GM18909 (cell line): ENCODE data around the gene TMCC2.

ENCODE experiments used
- ATAC-seq: cut with Tn5 transposase; IDR thresholded peaks from one replicate; pipeline ENCODE4 v1.9.1; 2021; ENCODE audit warnings: mild to moderate bottlenecking; ENCODE audit not compliant: unreplicated experiment, poor library complexity

TMCC2 gene

DNA sequence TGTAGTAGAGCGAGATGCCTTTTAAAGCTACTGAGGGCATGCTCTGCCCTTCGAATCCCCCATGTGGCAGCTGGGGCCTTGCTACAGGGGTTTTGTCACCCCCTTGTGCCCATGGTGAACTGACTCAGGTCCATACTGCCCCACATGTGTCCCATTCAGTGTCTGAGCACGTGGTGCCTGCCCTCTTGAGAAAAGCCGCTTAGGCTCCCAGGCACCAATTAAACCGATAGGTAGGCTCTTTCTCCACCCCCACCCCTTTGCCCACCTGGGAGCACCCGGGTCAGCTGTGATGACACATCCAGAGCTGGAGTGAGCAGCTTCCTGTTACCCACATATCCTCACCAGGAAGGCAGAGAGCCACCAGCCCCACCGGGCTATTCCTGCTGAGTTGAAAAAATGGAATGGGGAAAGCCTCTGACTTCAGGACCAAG is 30.5 kb downstream of the TMCC2 start:
- ATAC-seq = no peak

DNA sequence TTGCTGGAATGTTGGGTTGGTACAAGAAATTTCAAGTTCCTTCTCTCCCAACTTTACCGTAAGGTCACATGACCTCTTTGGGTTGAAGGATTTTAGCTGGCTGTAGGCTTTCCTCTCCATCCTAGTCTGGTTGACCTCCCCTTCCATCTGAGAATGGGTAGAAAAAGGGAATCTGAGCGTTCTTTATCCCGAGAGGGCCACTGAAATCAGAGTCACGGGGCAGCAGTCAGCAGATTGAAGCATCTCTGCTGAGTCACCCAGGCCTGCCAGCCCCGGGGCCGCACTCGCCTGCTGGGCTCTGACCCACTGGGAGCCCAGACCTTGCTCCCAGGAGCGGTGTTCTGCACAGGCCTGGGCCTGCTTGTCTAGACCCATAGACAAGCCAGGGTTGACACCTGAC is 31.0 kb downstream of the TMCC2 start:
- ATAC-seq = no peak

DNA sequence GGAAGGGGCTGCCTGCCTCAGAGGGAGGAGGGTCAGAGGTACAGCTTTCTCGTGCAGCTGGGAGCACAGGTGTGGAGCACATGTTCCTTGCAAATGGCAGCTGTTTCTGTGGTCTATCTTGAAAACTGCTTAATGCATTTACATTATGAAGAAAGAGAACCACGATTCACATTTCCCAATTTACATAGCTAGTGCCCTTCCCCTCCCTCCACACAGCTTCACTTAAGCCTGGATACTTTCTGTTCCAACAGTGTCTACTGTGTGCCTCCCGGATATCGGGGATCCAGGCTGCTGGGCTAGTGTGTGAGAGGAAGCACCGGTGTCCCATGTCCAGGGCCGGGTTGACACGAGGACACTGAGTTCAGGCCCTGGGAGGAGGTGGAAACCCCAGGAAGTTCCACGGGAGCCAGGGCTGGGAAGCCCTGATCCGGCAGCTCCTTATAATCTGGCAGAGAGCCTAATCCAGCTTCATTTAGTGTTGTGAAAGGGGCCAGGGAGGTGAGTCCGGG is 31.6 kb downstream of the TMCC2 start:
- no peak for ATAC-seq

DNA sequence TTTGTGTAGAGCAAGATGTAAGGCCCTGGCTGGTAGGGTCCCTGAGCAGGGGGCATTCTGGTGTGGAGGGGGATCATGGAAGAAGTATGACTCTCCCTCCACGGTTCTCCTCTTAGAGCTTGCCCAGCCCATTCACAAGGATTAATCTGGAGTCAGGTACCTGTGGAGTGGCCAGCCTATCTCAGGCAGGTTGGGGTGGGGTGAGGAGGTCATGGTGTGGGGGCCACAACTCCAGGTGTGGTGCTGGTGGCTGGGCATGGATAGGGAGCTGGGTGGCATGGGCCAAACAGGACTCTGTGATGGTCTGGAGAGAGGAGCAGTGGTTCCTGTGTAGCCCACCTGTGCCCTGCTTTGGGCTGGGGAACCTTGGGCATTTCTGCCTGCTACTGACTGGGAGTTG is 32.3 kb downstream of the TMCC2 start:
- ATAC-seq = no peak

DNA sequence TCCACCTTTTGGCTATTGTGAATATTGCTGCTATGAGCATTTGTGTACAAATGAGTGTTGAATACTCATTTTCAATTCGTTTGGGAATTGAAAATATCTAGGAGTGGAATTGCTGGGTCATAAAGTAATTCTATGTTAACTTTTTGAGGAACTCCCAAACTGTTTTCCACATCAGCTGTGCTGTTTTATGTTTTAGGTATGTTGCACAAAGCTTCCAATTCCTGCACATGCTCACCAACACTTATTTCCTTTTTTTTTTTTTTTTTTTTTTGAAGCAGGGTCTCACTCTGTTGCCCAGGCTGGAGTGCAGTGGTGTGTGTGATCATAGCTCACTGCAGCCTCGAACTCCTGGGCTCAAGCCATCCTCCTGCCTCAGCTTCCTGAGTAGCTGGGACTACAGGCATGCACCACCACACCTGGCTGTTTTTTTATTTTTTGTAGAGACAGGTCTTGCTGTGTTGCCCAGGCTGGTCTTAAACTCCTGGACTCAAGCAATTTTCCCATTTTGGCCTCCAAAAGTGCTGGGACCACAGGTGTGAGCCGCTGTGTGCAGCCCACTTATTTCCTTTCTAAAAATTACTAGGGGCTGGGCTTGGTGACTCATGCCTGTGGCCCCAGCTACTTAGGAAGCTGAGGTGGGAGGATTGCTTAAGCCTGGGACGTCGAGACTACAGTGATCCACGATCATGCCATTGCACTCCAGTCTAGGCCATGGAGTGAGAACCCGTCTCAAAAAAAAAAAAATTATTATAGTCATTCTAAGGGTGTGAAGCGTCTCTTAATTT is 33.4 kb downstream of the TMCC2 start:
- no peak for ATAC-seq

DNA sequence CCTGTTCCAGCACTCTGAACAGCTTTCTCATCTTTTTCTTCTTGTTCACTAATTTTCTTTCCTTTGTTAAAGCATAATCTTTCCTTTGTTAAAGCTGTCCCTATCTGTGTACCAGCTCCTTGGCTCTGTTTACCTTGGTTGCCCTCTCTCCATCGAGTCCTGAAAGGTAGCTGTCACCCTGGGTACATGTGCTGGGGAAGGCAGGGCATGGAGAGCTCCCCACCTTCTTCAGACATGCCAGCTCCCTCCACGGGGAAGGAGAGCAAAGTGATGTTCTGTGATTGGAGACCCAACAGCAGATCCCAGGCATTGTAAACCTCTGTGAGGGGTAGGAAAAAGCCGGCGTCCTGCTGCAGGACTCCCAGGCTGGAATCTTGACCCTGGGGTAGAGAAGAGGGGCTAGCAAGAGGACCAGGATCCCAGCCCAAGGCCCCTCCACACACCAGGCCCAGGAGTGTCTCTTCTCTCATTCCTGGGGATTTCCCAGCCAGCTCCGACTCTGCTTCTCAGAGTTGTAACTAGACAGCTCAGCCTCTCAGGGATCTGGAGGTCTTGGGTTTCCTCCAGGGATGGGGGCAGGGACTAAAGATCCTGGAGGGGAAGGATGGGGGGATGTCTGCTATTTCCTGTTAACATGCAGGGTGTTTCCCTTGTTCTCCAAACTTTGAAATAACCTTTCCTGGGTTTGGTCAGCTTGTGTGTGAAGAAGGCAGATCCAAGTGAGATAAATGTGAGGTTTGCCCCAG is 34.4 kb downstream of the TMCC2 start:
- no peak for ATAC-seq

DNA sequence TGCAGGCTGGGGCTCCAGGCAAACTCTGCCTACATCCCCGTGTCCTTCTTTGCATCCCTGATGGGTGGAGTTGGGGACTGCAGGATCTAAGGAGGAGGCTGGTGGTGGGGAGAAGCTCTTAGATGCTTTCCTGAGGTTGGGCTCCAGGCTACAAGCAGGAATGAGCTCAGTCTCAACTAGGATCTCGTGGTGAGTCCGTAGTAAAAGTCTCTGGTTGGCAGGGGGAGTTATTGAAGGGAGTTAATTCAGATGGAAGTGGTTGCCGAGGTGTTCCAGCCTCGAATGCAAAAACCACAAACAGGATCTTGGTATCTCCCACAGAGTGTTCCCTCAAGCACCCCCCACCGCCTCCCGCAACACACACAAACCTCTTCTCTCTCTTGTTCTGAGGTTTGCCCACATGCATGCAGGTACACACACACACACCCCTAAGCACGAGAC is 35.0 kb downstream of the TMCC2 start:
- ATAC-seq = no peak

DNA sequence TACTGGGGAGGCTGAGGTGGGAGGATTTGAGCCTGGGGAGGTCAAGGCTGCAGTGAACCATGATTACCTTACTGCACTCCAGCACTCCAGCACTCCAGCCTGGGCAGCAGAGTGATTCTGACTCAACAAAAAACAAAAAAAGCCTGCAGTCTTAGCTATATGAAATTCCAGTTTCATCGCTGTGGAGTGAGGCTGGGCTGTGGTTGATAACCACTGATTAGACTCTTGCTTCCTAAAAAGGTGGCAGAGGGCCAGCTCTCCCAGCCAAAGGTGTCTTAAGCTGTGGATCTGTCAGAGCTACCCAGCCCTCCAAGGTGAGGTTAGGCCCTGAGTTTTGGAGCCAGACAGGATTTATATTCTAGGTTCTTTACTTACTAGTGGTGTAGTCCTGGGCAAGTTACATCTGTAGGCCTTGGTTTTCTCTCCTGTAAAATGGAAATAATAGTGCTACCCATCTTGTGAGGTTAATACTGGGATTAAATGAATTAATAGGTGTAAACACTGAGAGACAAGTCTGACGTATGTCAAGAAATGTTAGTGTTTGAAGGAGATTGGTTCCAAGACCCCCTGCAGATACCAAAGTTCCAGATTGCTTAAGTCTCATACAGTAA is 35.9 kb downstream of the TMCC2 start:
- no peak for ATAC-seq

DNA sequence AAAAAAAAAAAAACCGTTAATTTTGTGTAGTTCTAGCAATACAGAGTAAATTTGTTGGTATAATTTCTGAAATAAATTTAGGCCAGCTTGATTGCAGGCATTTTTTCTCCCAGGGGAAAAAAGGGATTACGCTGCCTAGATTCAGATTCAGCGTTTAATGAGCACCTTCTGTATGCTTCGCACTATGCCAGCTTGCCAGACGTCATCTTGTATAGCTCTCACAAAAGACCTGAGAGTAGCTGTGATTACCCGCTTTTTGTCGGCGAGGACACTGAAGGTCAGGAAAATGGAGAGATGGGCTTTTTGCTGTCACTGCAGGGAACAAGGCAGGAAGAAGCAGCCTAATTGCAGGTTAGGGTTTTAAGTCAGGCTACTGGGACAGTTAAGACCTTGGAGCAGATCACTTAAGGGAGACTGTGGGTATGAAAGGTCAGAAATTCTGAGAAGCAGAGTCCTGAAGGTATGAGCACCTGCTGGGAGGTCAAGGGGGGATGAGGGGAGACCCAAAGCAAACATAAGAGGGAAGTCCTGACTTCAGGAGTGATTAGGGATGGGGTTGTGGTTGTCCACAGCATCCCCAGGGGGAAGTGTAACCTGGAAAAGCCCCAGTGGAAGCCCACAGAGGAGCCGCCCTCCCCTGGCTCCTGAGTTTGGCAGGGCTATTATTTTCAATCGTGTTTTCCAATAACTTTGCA is 39.0 kb downstream of the TMCC2 start:
- no peak for ATAC-seq

DNA sequence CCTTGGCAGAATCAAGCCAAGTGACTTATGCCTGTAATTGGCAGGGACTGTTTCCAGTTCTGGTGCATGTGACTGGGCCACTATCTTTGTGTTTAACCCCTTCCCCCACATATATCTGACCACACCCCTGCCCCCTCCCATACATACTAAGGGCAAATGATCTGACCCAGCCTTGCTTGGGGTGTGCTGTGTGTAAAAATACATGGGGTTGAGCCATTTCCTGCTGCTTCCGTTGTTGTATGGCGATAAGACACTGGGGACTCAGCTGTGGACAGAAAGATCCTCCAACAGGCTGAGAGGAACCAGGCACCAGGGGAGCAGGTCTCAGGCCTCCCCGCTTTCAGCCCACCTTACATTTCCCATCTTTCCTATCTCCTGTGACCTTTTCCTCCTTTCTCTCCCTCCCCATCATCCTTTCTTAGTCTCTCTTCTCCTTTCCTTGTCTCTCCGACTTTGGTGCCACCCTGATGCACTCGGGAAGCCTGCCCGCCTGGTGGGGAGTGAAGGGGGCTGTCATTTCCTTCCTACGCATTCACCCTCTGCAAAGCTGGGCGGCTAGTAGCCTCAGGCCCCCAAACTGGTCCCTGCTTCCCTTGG is 39.7 kb downstream of the TMCC2 start:
- ATAC-seq = no peak

DNA sequence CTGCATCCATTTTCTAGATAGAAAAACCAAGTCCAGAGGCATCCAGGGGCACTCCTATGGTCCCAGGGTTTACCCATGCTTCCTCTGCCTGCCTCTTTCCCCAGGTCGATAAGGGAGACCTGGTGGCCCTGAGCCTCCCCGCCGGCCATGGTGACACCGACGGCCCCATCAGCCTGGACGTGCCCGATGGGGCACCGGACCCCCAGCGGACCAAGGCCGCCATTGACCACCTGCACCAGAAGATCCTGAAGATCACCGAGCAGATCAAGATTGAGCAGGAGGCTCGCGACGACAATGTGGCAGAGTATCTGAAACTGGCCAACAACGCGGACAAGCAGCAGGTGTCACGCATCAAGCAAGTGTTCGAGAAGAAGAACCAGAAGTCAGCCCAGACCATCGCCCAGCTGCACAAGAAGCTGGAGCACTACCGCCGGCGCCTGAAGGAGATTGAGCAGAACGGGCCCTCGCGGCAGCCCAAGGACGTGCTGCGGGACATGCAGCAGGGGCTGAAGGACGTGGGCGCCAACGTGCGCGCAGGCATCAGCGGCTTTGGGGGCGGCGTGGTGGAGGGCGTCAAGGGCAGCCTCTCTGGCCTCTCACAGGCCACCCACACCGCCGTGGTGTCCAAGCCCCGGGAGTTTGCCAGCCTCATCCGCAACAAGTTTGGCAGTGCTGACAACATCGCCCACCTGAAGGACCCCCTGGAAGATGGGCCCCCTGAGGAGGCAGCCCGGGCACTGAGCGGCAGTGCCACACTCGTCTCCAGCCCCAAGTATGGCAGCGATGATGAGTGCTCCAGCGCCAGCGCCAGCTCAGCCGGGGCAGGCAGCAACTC is 41.3 kb downstream of the TMCC2 start:
- ATAC-seq = no peak

DNA sequence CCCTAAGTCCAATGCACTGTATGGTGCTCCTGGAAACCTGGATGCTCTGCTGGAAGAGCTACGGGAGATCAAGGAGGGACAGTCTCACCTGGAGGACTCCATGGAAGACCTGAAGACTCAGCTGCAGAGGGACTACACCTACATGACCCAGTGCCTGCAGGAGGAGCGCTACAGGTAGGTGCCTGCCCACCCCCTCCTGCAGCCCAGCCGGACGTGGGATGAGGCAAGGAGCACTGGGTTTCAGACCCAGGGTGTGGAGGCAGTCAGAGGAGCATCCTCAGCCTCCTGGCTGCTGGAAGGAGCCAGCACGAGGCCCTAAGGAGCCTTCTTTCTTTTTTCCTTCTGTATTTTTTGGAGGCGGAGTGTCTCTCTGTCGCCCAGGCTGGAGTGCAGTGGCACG is 42.0 kb downstream of the TMCC2 start:
- ATAC-seq = no peak

DNA sequence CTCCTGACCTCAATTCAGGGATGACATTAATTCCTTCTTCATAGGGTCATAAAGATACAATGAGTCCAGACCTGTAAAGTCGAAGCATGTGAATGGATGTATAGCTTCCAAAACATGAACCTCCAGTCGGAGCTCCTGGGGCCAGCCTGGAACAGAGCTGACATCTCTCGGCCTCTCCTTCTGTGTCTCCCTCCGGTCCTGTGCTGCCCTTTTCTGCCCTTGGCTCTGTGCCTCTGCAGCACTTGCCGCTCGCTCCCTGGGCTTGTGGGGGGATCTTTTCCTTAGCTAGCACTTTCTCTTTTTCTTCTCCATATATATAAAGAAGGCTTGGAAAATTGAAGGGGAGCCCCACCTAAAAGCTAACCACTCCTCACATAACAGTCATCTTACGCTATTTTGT is 42.5 kb downstream of the TMCC2 start:
- ATAC-seq = no peak

DNA sequence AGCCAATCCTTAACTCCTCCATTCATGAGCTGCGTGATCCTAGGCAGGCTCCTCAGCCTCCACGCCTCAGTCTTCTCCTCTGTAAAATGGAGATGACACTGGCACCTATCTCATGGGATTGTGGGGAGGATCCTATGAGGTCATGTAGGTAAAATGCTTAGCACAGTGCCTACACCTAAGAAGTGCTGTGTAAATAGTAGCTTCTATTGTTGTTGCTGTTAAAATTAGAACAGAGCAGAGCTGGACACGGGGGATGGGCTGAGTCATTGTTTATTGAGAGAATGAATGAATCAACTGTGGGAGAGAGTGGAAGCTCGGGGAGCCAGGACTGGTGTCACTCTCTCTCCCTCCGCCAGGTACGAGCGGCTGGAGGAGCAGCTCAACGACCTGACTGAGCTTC is 43.0 kb downstream of the TMCC2 start:
- no peak for ATAC-seq

DNA sequence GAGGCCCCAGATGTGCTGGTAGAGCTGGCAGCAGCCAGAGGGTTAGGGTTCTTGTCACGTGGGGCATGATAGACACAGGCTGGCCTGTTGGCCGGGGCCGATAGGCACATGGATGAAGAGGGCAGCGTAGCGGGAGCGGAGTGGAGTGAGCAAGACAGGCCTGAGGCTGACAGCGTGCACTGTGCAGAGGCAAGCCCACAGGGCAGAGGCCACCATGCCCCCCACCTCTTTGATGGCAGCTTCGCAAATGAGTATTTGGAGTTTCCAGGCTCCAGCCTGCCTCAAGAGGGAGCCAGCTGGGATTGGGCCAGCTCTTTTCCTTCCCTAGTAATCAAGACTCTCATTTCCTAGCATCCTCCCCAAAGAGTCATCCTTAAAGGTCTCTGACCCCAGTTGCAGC is 43.5 kb downstream of the TMCC2 start:
- no peak for ATAC-seq

DNA sequence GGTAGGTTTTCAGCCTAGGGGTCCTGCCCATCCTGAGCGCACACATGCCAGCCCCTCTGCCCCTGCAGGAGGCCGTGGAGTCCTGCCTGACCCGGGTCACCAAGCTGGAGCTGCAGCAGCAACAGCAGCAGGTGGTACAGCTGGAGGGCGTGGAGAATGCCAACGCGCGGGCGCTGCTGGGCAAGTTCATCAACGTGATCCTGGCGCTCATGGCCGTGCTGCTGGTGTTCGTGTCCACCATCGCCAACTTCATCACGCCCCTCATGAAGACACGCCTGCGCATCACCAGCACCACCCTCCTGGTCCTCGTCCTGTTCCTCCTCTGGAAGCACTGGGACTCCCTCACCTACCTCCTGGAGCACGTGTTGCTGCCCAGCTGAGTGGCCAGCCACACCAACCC is 44.0 kb downstream of the TMCC2 start:
- ATAC-seq = no peak

DNA sequence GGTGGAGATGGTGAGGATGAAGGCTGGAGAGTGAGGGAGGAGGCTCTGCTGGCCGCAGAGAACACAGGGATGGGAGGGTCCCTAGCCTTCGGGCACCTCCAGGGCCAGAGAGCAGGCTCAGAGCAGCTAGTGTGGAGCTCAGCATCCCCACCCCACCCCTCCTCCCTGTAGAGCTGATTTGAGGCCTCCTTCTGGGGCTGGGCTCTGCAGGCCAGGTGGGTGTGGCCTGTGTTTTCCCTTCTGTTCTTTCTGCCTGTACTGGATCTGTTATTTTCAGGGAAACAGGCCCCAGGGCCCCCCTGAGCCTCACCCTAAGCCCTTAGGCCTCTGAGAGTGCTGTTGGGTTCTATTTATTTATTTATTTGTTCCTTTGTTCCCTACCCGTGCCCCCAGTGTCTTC is 44.8 kb downstream of the TMCC2 start:
- no peak for ATAC-seq

DNA sequence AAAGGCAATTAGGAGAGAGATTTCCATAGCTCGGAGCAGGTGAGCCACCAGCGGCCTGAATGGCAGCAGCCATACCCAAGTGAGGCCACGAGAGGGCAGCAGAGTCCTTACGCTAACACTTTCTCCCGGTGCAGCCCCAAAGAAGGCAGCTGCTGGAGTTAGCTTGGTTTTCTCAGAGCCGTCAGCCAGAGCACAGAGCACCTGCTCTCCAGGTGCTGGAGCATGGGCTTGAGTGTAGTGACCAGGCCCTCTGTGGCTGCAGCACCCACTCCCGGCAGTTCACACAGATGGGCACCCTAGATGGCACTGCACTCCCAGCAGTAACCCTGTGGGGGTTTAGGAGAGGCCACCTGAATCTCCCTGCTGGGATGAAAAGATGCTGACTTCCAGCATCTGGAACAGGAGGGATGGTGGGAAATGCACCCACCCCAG is 45.8 kb downstream of the TMCC2 start:
- peak; percentile 74 for ATAC-seq

DNA sequence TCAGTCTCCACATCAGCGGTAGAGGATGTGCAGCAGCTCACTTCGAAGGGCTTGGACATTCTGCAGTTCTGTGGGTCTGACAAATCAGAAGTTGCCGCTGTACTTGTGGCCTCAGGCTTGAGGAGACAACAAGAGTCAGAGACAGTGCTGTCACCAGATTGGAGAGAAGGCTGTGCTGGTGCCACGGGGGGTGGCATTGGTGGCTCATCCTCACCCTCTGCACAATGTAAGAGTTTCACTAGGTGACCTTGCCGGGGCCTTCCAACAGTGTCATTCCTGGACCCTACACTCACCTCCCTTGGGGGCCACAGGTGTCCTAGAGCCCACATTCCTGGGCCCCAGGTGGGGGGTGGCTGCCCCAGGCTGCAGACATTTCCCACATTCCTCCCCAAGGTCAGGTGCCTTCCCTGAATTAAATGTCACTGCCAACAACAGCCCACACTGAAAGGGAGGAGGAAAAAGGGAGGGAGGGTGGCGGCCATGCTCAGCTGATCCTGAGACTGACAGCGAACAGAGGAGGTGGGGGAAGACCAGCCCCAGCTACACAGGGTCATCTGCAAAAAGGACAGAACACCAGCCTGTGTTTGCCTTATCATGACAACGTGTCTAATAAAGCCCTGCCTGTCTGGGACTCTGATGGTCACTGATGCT is 46.4 kb downstream of the TMCC2 start:
- ATAC-seq = no peak
